Stimulated activated CD8-positive, alpha-beta memory T cell treated with anti-CD3 and anti-CD28 coated beads, Interleukin-12 subunit alpha, Interleukin-12 subunit beta, amount 100 ng/mL, for 24 hours (primary cell): ENCODE data around the gene ARID2.

Source experiments
- DNase-seq: peaks from one replicate; pipeline ENCODE4 v3.0.0-alpha.2; 2020; ENCODE audit errors: extremely low read depth

The ARID2 gene

GRCh38 chr12:45762185-45763110, 32.9 kb downstream of the ARID2 start:
- no peak for DNase-seq

GRCh38 chr12:45763381-45763780, 33.9 kb downstream of the ARID2 start:
- no peak for DNase-seq

GRCh38 chr12:45768194-45768593, 38.7 kb downstream of the ARID2 start:
- DNase-seq, result no peak

GRCh38 chr12:45773747-45774146, 44.2 kb downstream of the ARID2 start:
- DNase-seq, result no peak

- DNase-seq, result no peak
These were observed 45.1 kb downstream of the ARID2 start for GRCh38 chr12:45774508-45775162.

DNA sequence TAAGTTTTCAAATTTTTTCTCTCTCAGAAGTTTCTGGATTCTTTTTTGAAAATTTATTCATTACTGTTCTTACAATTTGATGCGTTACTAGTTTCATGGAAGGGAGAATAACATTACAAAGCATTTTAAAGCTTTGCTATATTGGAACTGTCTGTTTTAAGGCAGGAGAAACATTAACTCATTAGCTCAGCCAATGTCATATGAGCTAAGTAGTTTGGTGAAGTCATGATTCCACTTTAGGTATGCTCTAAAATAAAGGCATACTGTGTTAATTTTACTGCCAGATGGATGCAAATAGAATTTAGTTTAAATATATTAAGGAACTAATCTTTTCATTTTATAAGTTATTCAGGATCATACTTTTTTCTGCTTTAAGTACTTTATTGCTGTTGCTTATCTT, 46.0 kb downstream of the ARID2 start:
- DNase-seq, result no peak

DNA sequence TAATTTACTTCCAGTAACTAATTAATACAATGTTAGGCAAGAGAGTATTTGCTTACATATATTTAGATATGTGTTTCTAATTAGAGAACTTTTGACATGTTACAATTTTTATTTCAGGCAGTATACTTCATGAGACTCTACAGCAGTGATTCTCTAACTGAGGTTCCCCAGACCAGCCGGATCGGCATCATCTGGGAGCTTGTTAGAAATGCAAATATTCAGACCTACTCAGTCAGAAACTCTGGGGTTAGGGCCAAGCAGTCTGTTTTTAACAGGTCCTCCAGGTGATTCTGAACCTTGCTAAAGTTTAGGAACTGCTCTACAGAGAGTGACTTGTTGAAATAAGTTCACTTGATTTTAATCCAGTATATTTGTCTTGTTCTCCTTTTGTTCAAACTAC, 46.5 kb downstream of the ARID2 start:
- no peak for DNase-seq

- DNase-seq, result no peak
These were observed 50.4 kb downstream of the ARID2 start for GRCh38 chr12:45779936-45780335.

DNA sequence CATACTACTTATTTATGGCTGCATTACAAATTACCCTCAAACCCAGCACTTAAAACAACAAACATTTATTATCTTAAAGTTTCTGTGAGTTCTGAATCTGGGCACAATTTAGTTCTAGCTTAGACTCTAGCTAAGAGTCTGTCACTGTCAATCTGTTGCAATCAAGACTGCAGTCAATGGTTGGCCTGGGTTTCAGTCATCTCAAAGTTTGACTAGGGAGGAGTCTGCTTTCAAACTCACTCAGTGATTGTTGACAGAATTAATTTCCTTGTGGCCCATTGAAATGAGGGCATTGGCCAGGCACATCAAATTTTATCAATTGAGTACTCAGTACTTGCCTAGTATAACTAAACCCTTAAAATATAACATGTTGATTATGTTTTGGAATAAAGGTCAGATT, 51.6 kb downstream of the ARID2 start:
- no peak for DNase-seq

- no peak for DNase-seq
These were observed 55.8 kb downstream of the ARID2 start for GRCh38 chr12:45785315-45785714.

GRCh38 chr12:45789025-45789424, 59.5 kb downstream of the ARID2 start:
- no peak for DNase-seq

GRCh38 chr12:45794422-45794821, 64.9 kb downstream of the ARID2 start:
- no peak for DNase-seq

- DNase-seq, result no peak
These were observed 72.1 kb downstream of the ARID2 start for GRCh38 chr12:45801625-45802024.

DNA sequence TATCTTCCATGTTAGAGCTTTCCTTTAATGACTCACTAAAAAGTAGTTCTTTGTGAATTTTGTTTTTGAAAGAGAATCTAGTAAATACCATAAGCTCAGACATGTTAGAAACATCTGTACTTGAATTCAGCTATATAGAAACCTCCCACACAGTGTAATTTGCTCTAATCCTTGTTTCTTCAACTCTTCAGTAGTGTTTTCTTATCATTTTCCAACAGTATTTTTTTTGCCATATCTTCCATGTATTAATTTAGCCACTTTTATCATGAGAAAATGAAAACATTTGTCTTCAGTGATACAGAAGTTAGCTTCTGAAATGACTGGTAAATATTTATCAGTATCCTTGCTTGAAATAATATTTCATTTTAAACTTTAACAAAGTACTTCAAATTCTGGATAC, 73.6 kb downstream of the ARID2 start:
- no peak for DNase-seq

DNA sequence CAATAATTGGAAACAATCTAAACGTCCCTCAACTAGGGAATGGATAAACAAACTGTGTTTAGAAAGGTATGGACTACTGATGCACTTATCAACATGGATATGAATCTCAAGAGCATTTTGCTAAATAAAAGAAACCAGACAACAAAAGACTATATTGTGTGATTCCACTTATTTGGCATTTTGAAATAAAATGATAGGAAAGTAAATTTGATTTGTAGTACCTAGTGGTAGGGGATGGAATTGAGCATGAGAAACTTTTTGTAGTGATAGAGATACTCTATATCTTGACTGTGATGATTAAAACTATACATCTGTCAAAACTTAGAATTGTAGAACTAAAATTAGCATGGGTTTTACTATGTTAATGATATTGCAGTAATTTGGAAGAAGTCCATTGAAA, 87.1 kb downstream of the ARID2 start:
- no peak for DNase-seq

- DNase-seq, result no peak
These were observed 98.5 kb downstream of the ARID2 start for GRCh38 chr12:45827974-45828373.

- no peak for DNase-seq
These were observed 98.9 kb downstream of the ARID2 start for GRCh38 chr12:45828402-45828801.

- DNase-seq, result no peak
These were observed 102.1 kb downstream of the ARID2 start for GRCh38 chr12:45831590-45831989.

DNA sequence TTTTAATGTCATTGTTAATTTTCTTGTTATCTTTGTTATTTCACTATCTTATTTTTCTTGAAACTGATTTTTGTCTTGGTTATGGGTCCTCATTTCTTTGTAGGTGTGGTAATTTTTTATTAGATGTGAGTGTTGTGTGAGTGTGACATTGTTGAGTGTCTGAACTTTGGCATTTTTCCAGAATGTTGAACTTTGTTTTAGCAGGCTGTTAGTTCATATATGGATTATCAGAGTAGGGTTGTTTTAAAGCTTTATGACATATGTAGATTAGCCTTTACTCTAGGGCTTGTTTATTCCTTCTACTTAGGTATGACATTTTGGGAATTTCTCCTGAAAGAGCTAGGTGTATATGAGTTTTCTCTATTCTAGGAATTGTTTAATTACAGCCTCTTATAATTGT, 103.9 kb downstream of the ARID2 start:
- DNase-seq, result no peak

GRCh38 chr12:45834809-45835208, 105.3 kb downstream of the ARID2 start:
- no peak for DNase-seq

DNA sequence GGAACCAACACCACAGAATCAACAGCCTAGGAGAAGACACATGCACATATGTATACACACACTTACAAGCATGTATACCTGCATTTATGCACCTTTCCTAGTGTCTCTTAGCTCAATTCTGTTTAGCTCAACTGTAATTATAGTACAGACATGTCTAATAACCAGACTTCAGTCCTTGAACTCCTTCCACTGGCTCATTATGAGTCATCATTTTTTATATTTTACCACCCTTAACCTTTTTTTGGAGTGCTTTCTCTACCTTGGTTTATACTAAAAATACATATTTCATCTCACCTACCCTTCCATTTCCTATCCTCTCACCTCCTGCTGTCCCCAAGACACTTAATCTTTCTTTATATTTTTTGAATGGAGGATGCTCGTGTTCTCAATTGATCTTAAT, 110.4 kb downstream of the ARID2 start:
- no peak for DNase-seq

- DNase-seq, result no peak
These were observed 119.8 kb downstream of the ARID2 start for GRCh38 chr12:45849289-45849688.

DNA sequence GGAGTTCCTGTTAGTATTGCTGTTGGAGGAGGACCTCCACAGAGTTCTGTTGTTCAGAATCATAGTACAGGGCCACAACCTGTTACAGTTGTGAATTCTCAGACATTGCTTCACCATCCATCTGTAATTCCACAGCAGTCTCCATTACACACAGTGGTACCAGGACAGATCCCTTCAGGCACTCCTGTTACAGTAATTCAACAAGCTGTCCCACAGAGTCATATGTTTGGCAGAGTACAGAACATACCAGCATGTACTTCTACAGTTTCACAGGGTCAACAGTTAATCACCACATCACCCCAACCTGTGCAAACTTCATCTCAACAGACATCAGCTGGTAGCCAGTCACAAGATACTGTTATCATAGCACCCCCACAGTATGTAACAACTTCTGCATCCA, 120.8 kb downstream of the ARID2 start:
- DNase-seq, result no peak
